Gastrocnemius medialis (tissue), 4 donors: ENCODE measurements around the gene TMEM31.

ENCODE experiments used
- POLR2A ChIP-seq, 2 donors: fragments of 450-650 bp; IDR thresholded peaks; one replicate each; pipeline ENCODE4 v1.6.1; 2017; ENCODE audit warnings: antibody characterized with exemption in 2 of 2, mild to moderate bottlenecking in 2 of 2, moderate library complexity in 2 of 2
- TF ChIP-seq, protein P1 (sequence below), 5 experiments: fragments of 450-650 bp in 3 of 5; fragments of 200-600 bp in 2 of 5; sonication (generic) in 2 of 5; IDR thresholded peaks in 4 of 5; conservative IDR thresholded peaks in 1 of 5; 1 replicate in 4 of 5; 2 replicates in 1 of 5; pipeline ENCODE4 v1.5.1; 2016 to 2019; ENCODE audit warnings: antibody characterized with exemption in 5 of 5, mild to moderate bottlenecking in 3 of 5, moderate library complexity in 3 of 5

DNA sequence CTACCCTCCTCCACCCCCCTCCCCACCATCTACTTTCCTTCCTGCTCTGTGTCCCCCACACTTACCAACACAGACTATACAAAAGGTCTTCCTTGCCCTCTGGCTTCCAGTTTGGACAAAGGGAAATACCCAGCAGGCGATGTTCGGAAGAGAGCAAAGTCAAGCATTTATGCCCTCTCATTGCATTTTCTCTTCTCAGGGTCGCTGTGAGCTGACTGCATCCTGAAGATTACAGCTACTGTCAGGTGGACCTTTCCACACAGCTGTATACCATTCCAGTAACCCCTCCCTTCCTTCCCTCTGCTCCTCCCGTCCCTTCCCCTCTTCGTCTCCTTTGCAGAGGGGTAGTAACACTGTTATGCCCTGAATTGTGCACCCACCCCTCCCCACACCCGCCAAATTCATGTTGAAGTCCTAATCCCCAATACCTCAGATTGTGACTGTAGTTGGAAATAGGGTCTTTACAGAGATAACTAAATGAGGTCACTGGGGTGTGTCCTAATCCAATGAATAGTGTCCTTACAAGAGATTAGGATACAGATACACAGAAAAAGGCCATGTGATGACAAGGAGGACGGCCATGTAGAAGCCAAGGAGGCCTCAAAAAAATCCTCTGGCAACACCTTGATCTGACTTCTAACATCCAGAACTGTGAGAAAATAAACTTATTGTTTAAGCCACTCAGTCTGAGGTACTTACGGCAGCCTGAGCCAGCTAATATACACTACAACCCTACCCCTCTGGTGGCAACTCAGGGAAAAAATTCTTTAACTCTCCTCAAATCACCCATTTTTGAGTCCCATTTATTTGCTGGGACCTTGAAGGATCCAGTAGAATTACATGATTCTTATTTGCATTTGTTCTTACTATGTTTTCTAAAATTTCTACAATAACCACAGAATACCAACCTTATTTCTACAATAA lies 35.9 kb upstream of the TMEM31 start:
- TF ChIP-seq, protein P1, sequence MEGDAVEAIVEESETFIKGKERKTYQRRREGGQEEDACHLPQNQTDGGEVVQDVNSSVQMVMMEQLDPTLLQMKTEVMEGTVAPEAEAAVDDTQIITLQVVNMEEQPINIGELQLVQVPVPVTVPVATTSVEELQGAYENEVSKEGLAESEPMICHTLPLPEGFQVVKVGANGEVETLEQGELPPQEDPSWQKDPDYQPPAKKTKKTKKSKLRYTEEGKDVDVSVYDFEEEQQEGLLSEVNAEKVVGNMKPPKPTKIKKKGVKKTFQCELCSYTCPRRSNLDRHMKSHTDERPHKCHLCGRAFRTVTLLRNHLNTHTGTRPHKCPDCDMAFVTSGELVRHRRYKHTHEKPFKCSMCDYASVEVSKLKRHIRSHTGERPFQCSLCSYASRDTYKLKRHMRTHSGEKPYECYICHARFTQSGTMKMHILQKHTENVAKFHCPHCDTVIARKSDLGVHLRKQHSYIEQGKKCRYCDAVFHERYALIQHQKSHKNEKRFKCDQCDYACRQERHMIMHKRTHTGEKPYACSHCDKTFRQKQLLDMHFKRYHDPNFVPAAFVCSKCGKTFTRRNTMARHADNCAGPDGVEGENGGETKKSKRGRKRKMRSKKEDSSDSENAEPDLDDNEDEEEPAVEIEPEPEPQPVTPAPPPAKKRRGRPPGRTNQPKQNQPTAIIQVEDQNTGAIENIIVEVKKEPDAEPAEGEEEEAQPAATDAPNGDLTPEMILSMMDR (IDR thresholded peaks at IDR 0.05 in 4 of 5, conservative IDR thresholded peaks at IDR 0.05 in 1 of 5), result no peak
- no peak for TF ChIP-seq POLR2A (IDR thresholded peaks at IDR 0.05)
